Lung (tissue), 12 donors: ENCODE measurements around the gene RNFT2. TPM values are rescaled to one million over a fixed set of nuclear protein-coding genes. Genes with fewer than 3 reads are reported as not detected.

ENCODE experiments used
- ATAC-seq: fragments of 200-7000 bp; cut with Tn5 transposase; one replicate; pipeline ENCODE4 v1.9.1; 2020; ENCODE audit warnings: moderate number of reproducible peaks; ENCODE audit not compliant: insufficient read depth, low FRiP score
- DNase-seq, 3 donors: peaks; one replicate each; pipeline ENCODE4 v3.0.0-alpha.2; 2013 to 2017
- H3K27ac ChIP-seq, 2 donors: one replicate each; pipeline ENCODE4 v1.5.1; 2013; ENCODE audit warnings: mild to moderate bottlenecking in 2 of 2, moderate library complexity in 2 of 2, control low read depth in 1 of 2, inconsistent platforms in 1 of 2, low read depth in 1 of 2, low read length in 1 of 2
- H3K27me3 ChIP-seq, 3 donors: one replicate each; pipeline ENCODE4 v1.5.1; 2013; ENCODE audit warnings: low read length in 2 of 3; ENCODE audit not compliant: control insufficient read depth in 3 of 3, insufficient read depth in 3 of 3
- H3K36me3 ChIP-seq, 4 donors: one replicate each; pipeline ENCODE4 v1.5.1; 2013; ENCODE audit warnings: low read length in 4 of 4, mild to moderate bottlenecking in 1 of 4, moderate library complexity in 1 of 4; ENCODE audit not compliant: control insufficient read depth in 4 of 4, insufficient read depth in 4 of 4
- H3K4me1 ChIP-seq, 5 donors: one replicate each; pipeline ENCODE4 v1.5.1; 2013; ENCODE audit warnings: low read length in 5 of 5, mild to moderate bottlenecking in 2 of 5, moderate library complexity in 1 of 5; ENCODE audit not compliant: control insufficient read depth in 5 of 5, insufficient read depth in 5 of 5
- H3K4me3 ChIP-seq: one replicate; pipeline ENCODE4 v1.5.1; 2013; ENCODE audit warnings: mild to moderate bottlenecking, control low read depth, moderate library complexity
- H3K9ac ChIP-seq, 2 donors: one replicate each; pipeline ENCODE4 v1.5.1; 2013; ENCODE audit warnings: low read length in 2 of 2, control low read depth in 1 of 2; ENCODE audit not compliant: insufficient read depth in 1 of 2
- H3K9me3 ChIP-seq, 4 donors: one replicate each; pipeline ENCODE4 v1.5.1; 2013; ENCODE audit warnings: low read length in 3 of 4, mild to moderate bottlenecking in 1 of 4, moderate library complexity in 1 of 4; ENCODE audit not compliant: control insufficient read depth in 4 of 4, insufficient read depth in 3 of 4
- CTCF ChIP-seq: IDR thresholded peaks from 2 replicates; pipeline ENCODE4 v1.5.1; 2012; ENCODE audit warnings: mild to moderate bottlenecking; ENCODE audit errors: control extremely low read depth, extremely low read depth
- WGBS, 2 donors: extraction: QIAGEN DNeasy Blood & Tissue Kit; methylation state at CpG; one replicate each; pipeline ENCODE4 v1.1.7; 2013; 5-methylcytosine and 5-hydroxymethylcytosine counted together
- polyA plus RNA-seq, 2 donors: library from polyadenylated mRNA; stranded (reverse); fragments of 200-250 nt; gene quantifications; one replicate each; pipeline ENCODE4 v1.2.1, GENCODE V29; 2013
- total RNA-seq, 2 donors: library from RNA; depleted of rRNA in 1 of 2; stranded (reverse); fragments of >200 nt in 1 of 2; gene quantifications; one replicate each; pipeline ENCODE4 v1.2.1, GENCODE V29; 2014 to 2021
- donor health status: control.
- donor health status: control.
- donor health status: Bipolar disorder and iron deficiency.
- donor health status: healthy.
- donor health status: DM: yes; HTN: yes; CAD: no.

Gene RNFT2
- total and polyA plus RNA-seq, 4 donors: 0.37 to 4.9 (median 2.2) TPM

GRCh38 chr12:116714175-116714574 lies 23.9 kb upstream of the RNFT2 start:
- H3K27me3 ChIP-seq: peaks cover 0 to 9% (median 0%) of the 10 kb centered on the region in 3 donors
- peaks cover 1 to 28% (median 10%) of the 10 kb centered on the region in 5 donors for H3K4me1 ChIP-seq
- DNase-seq (no peak), ATAC-seq (no peak)
- peaks cover 0 to 19% (median 6%) of the 10 kb centered on the region in 4 donors for H3K36me3 ChIP-seq
- H3K27ac ChIP-seq: no peak overlapping the region
- 84 to 93% methylated on average over 9 of the region's 9 CpGs for WGBS, 2 donors
- TF ChIP-seq CTCF: no peak
- H3K9me3 ChIP-seq: no peaks in the 10 kb centered on the region
- no peak overlapping the region for H3K9ac ChIP-seq
- no peak overlapping the region for H3K4me3 ChIP-seq

GRCh38 chr12:116717466-116718437 lies 20.4 kb upstream of the RNFT2 start:
- no peak overlapping the region for H3K9ac ChIP-seq
- H3K9me3 ChIP-seq: no peaks in the 10 kb centered on the region
- ATAC-seq (peak; percentile 32), DNase-seq (peak; percentile 65 to 89 (median 75))
- H3K4me3 ChIP-seq: no peak overlapping the region
- peak overlapping the region in 1 of 2 donors; percentile 55 for H3K27ac ChIP-seq
- no peak for TF ChIP-seq CTCF
- peaks cover 6 to 29% (median 13%) of the 10 kb centered on the region in 4 donors for H3K36me3 ChIP-seq
- H3K4me1 ChIP-seq: peaks cover 3 to 27% (median 10%) of the 10 kb centered on the region in 5 donors
- WGBS, 2 donors: 83 to 90% methylated on average over 27 of the region's 27 CpGs
- no peaks in the 10 kb centered on the region for H3K27me3 ChIP-seq

GRCh38 chr12:116718655-116719454 lies 19.3 kb upstream of the RNFT2 start:
- Histone ChIP-seq H3K36me3 (peaks cover 6 to 32% (median 14%) of the 10 kb centered on the region in 4 donors), H3K9me3 (no peaks in the 10 kb centered on the region), H3K4me1 (peaks cover 3 to 27% (median 10%) of the 10 kb centered on the region in 5 donors), H3K27me3 (no peaks in the 10 kb centered on the region), H3K9ac (no peak overlapping the region), H3K4me3 (no peak overlapping the region), H3K27ac (no peak overlapping the region)
- no peak for TF ChIP-seq CTCF
- 59 to 78% methylated on average over 10 of the region's 10 CpGs for WGBS, 2 donors
- ATAC-seq (peak; percentile 42), DNase-seq (peak in 1 of 3 donors; percentile 35)
